ENCODE measurements around the gene DCUN1D1. TPM values are rescaled to one million over a fixed set of nuclear protein-coding genes. Genes with fewer than 3 reads are reported as not detected.

Gene DCUN1D1
- total and polyA plus RNA-seq, 2 of the 13 experiments (the other 11 are each of a cell fraction or from before 2014, with no cell fraction given) = 10.5 to 39.7 TPM

GRCh38 chr3:182912474-182912873, 67.9 kb downstream of the DCUN1D1 start (continued):
- TF ChIP-seq ZNF777 (CRISPR knock-in tag; IDR thresholded peaks at IDR 0.05) (no peak), ATF7-NPFF (CRISPR knock-in tag; IDR thresholded peaks at IDR 0.05; ENCODE audit: low read depth) (no peak), IRF2 (CRISPR knock-in tag; IDR thresholded peaks at IDR 0.05) (no peak), CBX2 (IDR thresholded peaks at IDR 0.05; ENCODE audit: low read depth, low read length) (no peak), CBX2 (CRISPR knock-in tag; IDR thresholded peaks at IDR 0.05; ENCODE audit: low read depth) (no peak), ZNF670 (CRISPR knock-in tag; IDR thresholded peaks at IDR 0.05; ENCODE audit: borderline replicate concordance) (no peak)
- TF ChIP-seq, protein P1, sequence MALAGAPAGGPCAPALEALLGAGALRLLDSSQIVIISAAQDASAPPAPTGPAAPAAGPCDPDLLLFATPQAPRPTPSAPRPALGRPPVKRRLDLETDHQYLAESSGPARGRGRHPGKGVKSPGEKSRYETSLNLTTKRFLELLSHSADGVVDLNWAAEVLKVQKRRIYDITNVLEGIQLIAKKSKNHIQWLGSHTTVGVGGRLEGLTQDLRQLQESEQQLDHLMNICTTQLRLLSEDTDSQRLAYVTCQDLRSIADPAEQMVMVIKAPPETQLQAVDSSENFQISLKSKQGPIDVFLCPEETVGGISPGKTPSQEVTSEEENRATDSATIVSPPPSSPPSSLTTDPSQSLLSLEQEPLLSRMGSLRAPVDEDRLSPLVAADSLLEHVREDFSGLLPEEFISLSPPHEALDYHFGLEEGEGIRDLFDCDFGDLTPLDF (CRISPR knock-in tag; IDR thresholded peaks at IDR 0.05) = no peak

DNA sequence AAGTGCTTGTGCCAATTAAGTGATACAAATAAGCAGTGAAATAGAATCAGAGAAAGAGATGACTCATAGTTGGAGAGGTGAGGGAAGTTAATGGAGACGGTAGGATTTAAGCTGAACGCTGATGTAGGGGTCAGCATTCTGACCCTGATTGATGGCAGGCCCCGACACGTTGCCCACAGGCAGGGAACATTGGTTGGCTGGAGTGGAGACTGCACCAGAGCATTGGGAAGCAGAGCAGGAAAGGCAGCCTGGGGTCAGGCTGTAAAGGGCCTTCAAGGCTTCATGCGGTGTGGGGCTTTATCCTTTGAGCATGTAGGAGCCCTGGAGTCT, 68.6 kb downstream of the DCUN1D1 start:
- H3K27me3 ChIP-seq (ENCODE audit: control insufficient read depth in 1 of 2, insufficient read depth in 2 of 2, low read length in 2 of 2) = no peaks in the 10 kb centered on the region
- intact Hi-C loops (cut with micrococcal nuclease; ENCODE audit: unreplicated experiment) (no loop called here), in situ Hi-C loops (cut with HindIII; ENCODE audit: extremely low pct_ligation_motif_present, low pct_unique_long_range_greater_than_20kb) (no loop called here)
- H3K4me1 ChIP-seq (ENCODE audit: insufficient read depth, low read length) = no peaks in the 10 kb centered on the region
- no peaks in the 10 kb centered on the region for H3K9me3 ChIP-seq (ENCODE audit: low read length)
- POLR2A ChIA-PET = no interaction called here
- H3K9ac ChIP-seq (ENCODE audit: insufficient read depth, low read depth, low read length) = no peak overlapping the region
- no peak overlapping the region for H3K4me3 ChIP-seq (replicated peaks in 1 of 3; ENCODE audit: insufficient read depth in 1 of 3, low read depth in 2 of 3, low read length in 3 of 3)
- 0 out of 5 replicates have a peak, but pooled peaks cover 1 to 5% of the 10 kb centered on the region in 2 experiments for H3K36me3 ChIP-seq (replicated peaks in 1 of 2; ENCODE audit: control insufficient read depth in 1 of 2, insufficient read depth in 2 of 2, low read length in 2 of 2)
- CTCF ChIA-PET (ENCODE audit: low intra/inter-chr PET ratio, low total read pairs) = no interaction called here
- ATAC-seq (no peak), DNase-seq (ENCODE audit: low spot score) (no peak), FAIRE-seq (no peak)
- H2AFZ ChIP-seq (ENCODE audit: low read length) = no peak overlapping the region
- H3K27ac ChIP-seq (ENCODE audit: extremely low read length, insufficient read depth, low read length) = no peak overlapping the region
- H3K79me2 ChIP-seq (ENCODE audit: insufficient read depth, low read length) = no peaks in the 10 kb centered on the region
- TF ChIP-seq KDM1A (CRISPR knock-in tag; IDR thresholded peaks at IDR 0.05) (no peak), MAZ (IDR thresholded peaks at IDR 0.05; ENCODE audit: borderline replicate concordance, low read depth, low read length) (no peak), MAZ (CRISPR knock-in tag; IDR thresholded peaks at IDR 0.05; ENCODE audit: low read depth) (no peak), MTA3 (CRISPR knock-in tag; IDR thresholded peaks at IDR 0.05) (no peak), ZNF460 (CRISPR knock-in tag; IDR thresholded peaks at IDR 0.05; ENCODE audit: borderline replicate concordance) (no peak), JARID2 (CRISPR knock-in tag; IDR thresholded peaks at IDR 0.05; ENCODE audit: insufficient replicate concordance) (no peak), PRDM4 (CRISPR knock-in tag; IDR thresholded peaks at IDR 0.05; ENCODE audit: borderline replicate concordance) (no peak), KLF13 (CRISPR knock-in tag; IDR thresholded peaks at IDR 0.05) (no peak), AGO2 (optimal IDR thresholded peaks at IDR 0.05; ENCODE audit: low read depth, low read length) (no peak)
- H3K4me2 ChIP-seq (ENCODE audit: low read depth, low read length) = no peak overlapping the region
- no peaks in the 10 kb centered on the region for H4K20me1 ChIP-seq (ENCODE audit: insufficient read depth, low read length)
- WGBS (ENCODE audit: low lambda C conversion rate) = 94% methylated on average over 4 of the region's 5 CpGs
- no TSS peak for BruUV-seq (replicated peaks)
